HepG2 (cell line): ENCODE results near the gene PAXX. TPM values are rescaled to one million over a fixed set of nuclear protein-coding genes. Genes with fewer than 3 reads are reported as not detected.

Experiments used
- ATAC-seq: fragments of 200-7000 bp; cut with Tn5 transposase; 3 replicates; pipeline ENCODE4 v1.9.1; 2020; ENCODE audit warnings: mild to moderate bottlenecking, moderate library complexity
- BruUV-seq: library from RNA; stranded (reverse); fragments of 400-500 nt; replicated peaks from 2 replicates; lab custom pipeline; 2021; lab: Mats Ljungman, UMichigan
- CTCF ChIA-PET: fragments of 300-600 bp; formaldehyde crosslinking; extraction: SDS; loops from one replicate; lab custom pipeline; 2021; ENCODE audit warnings: low total read pairs, inconsistent platforms, low intra/inter-chr PET ratio; lab: Yijun Ruan, JAX
- POLR2A ChIA-PET: fragments of 350-600 bp; sonication (Branson Sonifier 250); formaldehyde crosslinking; loops from one replicate; lab custom pipeline; 2020; ENCODE audit warnings: antibody characterized with exemption, inconsistent platforms; lab: Yijun Ruan, JAX
- DNase-seq: peaks from one replicate; pipeline ENCODE4 v3.0.0-alpha.2; 2015; ENCODE audit warnings: low spot score
- FAIRE-seq: peaks from 3 replicates; lab custom pipeline; 2011; peaks lifted over from hg19 to GRCh38; lab: Jason Lieb, UNC
- H2AFZ ChIP-seq: one replicate; pipeline ENCODE4 v1.6.1; 2011; ENCODE audit warnings: low read length, inconsistent platforms
- H3K27ac ChIP-seq: fragments of 300-600 bp; 3 replicates; pipeline ENCODE4 v1.8.0; 2011; ENCODE audit warnings: mixed run types, mild to moderate bottlenecking, mixed read lengths, low read length, inconsistent platforms; ENCODE audit not compliant: insufficient read depth; ENCODE audit errors: extremely low read length
- H3K27me3 ChIP-seq, 2 experiments: fragments of 200-600 bp in 1 of 2; 2 replicates in 1 of 2; 3 replicates in 1 of 2; pipeline versions ENCODE4 v1.6.0 to v1.8.0; 2011; ENCODE audit warnings: low read length in 2 of 2, mild to moderate bottlenecking in 2 of 2, moderate library complexity in 2 of 2, inconsistent platforms in 1 of 2; ENCODE audit not compliant: insufficient read depth in 2 of 2, control insufficient read depth in 1 of 2
- H3K36me3 ChIP-seq, 2 experiments: fragments of 200-600 bp in 1 of 2; replicated peaks in 1 of 2; 2 replicates in 1 of 2; 3 replicates in 1 of 2; pipeline versions ENCODE4 v1.5.1 to v1.8.0; 2011; ENCODE audit warnings: low read length in 2 of 2, inconsistent platforms in 1 of 2; ENCODE audit not compliant: insufficient read depth in 2 of 2, control insufficient read depth in 1 of 2
- H3K4me1 ChIP-seq: 2 replicates; pipeline ENCODE4 v1.5.1; 2012; ENCODE audit warnings: low read length, inconsistent platforms; ENCODE audit not compliant: insufficient read depth
- H3K4me2 ChIP-seq: 2 replicates; pipeline ENCODE4 v1.6.0; 2011; ENCODE audit warnings: low read depth, low read length, inconsistent platforms
- H3K4me3 ChIP-seq, 3 experiments: fragments of 200-600 bp in 1 of 3; sonication (generic), shearing (Covaris generic) in 1 of 3; replicated peaks in 1 of 3; 2 replicates each; pipeline ENCODE4 v1.5.1; 2011 to 2016; ENCODE audit warnings: low read length in 3 of 3, inconsistent platforms in 2 of 3, low read depth in 2 of 3, mild to moderate bottlenecking in 2 of 3, control low read depth in 1 of 3, mixed read lengths in 1 of 3; ENCODE audit not compliant: insufficient read depth in 1 of 3
- H3K79me2 ChIP-seq: one replicate; pipeline ENCODE4 v1.6.1; 2011; ENCODE audit warnings: low read length, inconsistent platforms; ENCODE audit not compliant: insufficient read depth
- H3K9ac ChIP-seq: 2 replicates; pipeline ENCODE4 v1.6.0; 2011; ENCODE audit warnings: mild to moderate bottlenecking, low read depth, low read length, inconsistent platforms; ENCODE audit not compliant: insufficient read depth
- H3K9me3 ChIP-seq: 2 replicates; pipeline ENCODE4 v1.5.1; 2012; ENCODE audit warnings: mild to moderate bottlenecking, low read length
- H4K20me1 ChIP-seq: 2 replicates; pipeline ENCODE4 v1.6.0; 2011; ENCODE audit warnings: inconsistent platforms, mild to moderate bottlenecking, low read length, moderate library complexity; ENCODE audit not compliant: insufficient read depth
- EHMT2 ChIP-seq: fragments of 200-600 bp; sonication (generic); IDR thresholded peaks from 2 replicates; pipeline ENCODE4 v1.7.0; 2017; ENCODE audit warnings: antibody characterized with exemption, low read depth, low read length, borderline replicate concordance
- ELF3 ChIP-seq: IDR thresholded peaks from 2 replicates; pipeline ENCODE4 v1.6.1; 2016; ENCODE audit warnings: missing genetic modification reagents, missing compliant biosample characterization
- ETS1 ChIP-seq: sonication (generic); formaldehyde crosslinking; IDR thresholded peaks from 2 replicates; pipeline ENCODE4 v1.4.0; 2020; ENCODE audit warnings: missing genetic modification reagents
- FOXP4 ChIP-seq: sonication (generic); formaldehyde crosslinking; IDR thresholded peaks from 2 replicates; pipeline ENCODE4 v1.4.0; 2020; ENCODE audit warnings: missing genetic modification reagents
- TEAD3 ChIP-seq: optimal IDR thresholded peaks from 2 replicates; pipeline ENCODE3; 2016; ENCODE audit warnings: borderline replicate concordance
- ZFP90 ChIP-seq: sonication (generic); formaldehyde crosslinking; IDR thresholded peaks from 2 replicates; pipeline ENCODE4 v1.8.0; 2022; ENCODE audit warnings: missing genetic modification reagents, mild to moderate bottlenecking, inconsistent platforms, borderline replicate concordance
- ZNF124 ChIP-seq: sonication (generic); formaldehyde crosslinking; IDR thresholded peaks from 2 replicates; pipeline ENCODE4 v1.4.0; 2020; ENCODE audit warnings: missing genetic modification reagents
- ZNF205 ChIP-seq: IDR thresholded peaks from 2 replicates; pipeline ENCODE4 v1.6.1; 2018; ENCODE audit warnings: missing biosample characterization, missing genetic modification reagents
- ZNF235 ChIP-seq: sonication (generic); formaldehyde crosslinking; IDR thresholded peaks from 2 replicates; pipeline ENCODE4 v1.8.1; 2023; ENCODE audit warnings: mild to moderate bottlenecking, missing genetic modification reagents, borderline replicate concordance
- ZNF460 ChIP-seq: sonication (generic); formaldehyde crosslinking; IDR thresholded peaks from 2 replicates; pipeline ENCODE4 v1.5.1; 2020; ENCODE audit warnings: missing genetic modification reagents, mild to moderate bottlenecking, borderline replicate concordance
- ZNF530 ChIP-seq: sonication (generic); formaldehyde crosslinking; IDR thresholded peaks from 2 replicates; pipeline ENCODE4 v1.5.0; 2020; ENCODE audit warnings: low read depth, mild to moderate bottlenecking, missing genetic modification reagents
- ZNF768 ChIP-seq: sonication (generic); formaldehyde crosslinking; IDR thresholded peaks from 2 replicates; pipeline ENCODE4 v1.4.0; 2020; ENCODE audit warnings: missing genetic modification reagents
- ZNF891 ChIP-seq: sonication (generic); formaldehyde crosslinking; IDR thresholded peaks from 2 replicates; pipeline ENCODE4 v1.5.0; 2020; ENCODE audit warnings: mild to moderate bottlenecking, missing genetic modification reagents
- WGBS: methylation state at CpG from one replicate; pipeline ENCODE4 v1.1.6; 2017; ENCODE audit warnings: low lambda C conversion rate; 5-methylcytosine and 5-hydroxymethylcytosine counted together
- in situ Hi-C: cut with HindIII; loops from 2 replicates; pipeline ENCODE4 v1.10.0; 2017; ENCODE audit warnings: low pct_unique_long_range_greater_than_20kb; ENCODE audit not compliant: extremely low pct_ligation_motif_present
- intact Hi-C: fragments of 100-400 bp; cut with micrococcal nuclease; formaldehyde crosslinking; loops from one replicate; pipeline ENCODE4 v1.10.0; 2022; ENCODE audit not compliant: unreplicated experiment
- polyA plus RNA-seq, 8 experiments: library from polyadenylated mRNA; depleted of rRNA in 3 of 8; stranded (reverse) in 7 of 8; unstranded in 1 of 8; fragments of >200 nt; fragmentation: Illumina TruSeq in 4 of 8; extraction: Trizol in 4 of 8; gene quantifications; 2 replicates each; pipeline versions ENCODE4 v1.2.1 to v1.2.3, GENCODE V29; 2011 to 2016; ENCODE audit warnings: low read depth in 4 of 8, missing spikeins in 1 of 8, mixed read lengths in 1 of 8; ENCODE audit not compliant: insufficient read depth in 1 of 8
- total RNA-seq, 5 experiments: library from RNA; depleted of rRNA; stranded (reverse); fragments of >200 nt; fragmentation: Illumina TruSeq; extraction: Trizol; gene quantifications; 2 replicates each; pipeline ENCODE4 v1.2.3, GENCODE V29; 2016; ENCODE audit warnings: low read depth in 1 of 5
- TF ChIP-seq, protein P1 (sequence below): sonication (generic); formaldehyde crosslinking; IDR thresholded peaks from 2 replicates; pipeline ENCODE4 v1.5.0; 2020; ENCODE audit warnings: missing genetic modification reagents

PAXX gene
- total and polyA plus RNA-seq, 2 of the 13 experiments (the other 11 are each of a cell fraction or from before 2014, with no cell fraction given), result 14.0 to 31.9 TPM

DNA sequence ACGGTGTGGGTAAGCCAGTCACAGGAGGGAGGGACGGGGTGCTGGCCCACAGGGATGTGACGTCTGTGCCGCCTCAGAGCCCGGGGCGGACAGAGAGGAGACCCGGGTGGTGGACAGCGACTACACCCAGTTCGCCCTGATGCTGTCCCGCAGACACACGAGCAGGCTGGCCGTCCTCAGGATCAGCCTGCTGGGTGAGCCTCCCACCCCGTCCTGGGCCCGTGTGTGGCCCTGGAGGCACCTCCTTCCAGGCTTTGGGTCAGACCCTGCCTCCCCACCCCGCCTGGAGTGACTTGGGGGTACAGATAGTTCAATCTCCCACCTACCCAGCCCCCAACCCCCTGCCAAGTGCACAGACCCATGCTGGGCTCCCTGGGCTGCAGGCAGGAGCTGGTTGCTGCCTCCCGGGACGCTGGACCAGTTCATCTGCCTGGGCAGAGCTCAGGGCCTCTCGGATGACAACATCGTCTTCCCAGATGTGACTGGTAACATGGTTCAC is 38.4 kb upstream of the PAXX start:
- H3K27me3 ChIP-seq, result peaks cover 1 to 3% of the 10 kb centered on the region in 2 experiments; a peak in 1 of 5 replicates
- whole genome bisulfite sequencing, result 88% methylated on average over 5 of the region's 19 CpGs
- H3K9me3 ChIP-seq, result no peaks in the 10 kb centered on the region
- BruUV-seq, result no TSS peak
- H3K27ac ChIP-seq, result no peak overlapping the region
- peaks cover 5% of the 10 kb centered on the region for H3K79me2 ChIP-seq
- CTCF ChIA-PET, result no interaction called here
- H3K4me2 ChIP-seq, result no peak overlapping the region
- no peak overlapping the region for H3K4me3 ChIP-seq
- H3K9ac ChIP-seq, result no peak overlapping the region
- in situ Hi-C loops (no loop called here), intact Hi-C loops (no loop called here)
- no peak for FAIRE-seq
- no peaks in the 10 kb centered on the region for H4K20me1 ChIP-seq
- H3K36me3 ChIP-seq, result no peaks in the 10 kb centered on the region
- H3K4me1 ChIP-seq, result peaks cover 18% of the 10 kb centered on the region
- H2AFZ ChIP-seq, result no peak overlapping the region
- ATAC-seq, result no peak
- no peak for DNase-seq
- no peak for TF ChIP-seq ZNF124 (CRISPR knock-in tag)
- no peak for TF ChIP-seq ZNF235
- no peak for TF ChIP-seq EHMT2
- no peak for TF ChIP-seq ZNF205 (CRISPR knock-in tag)
- TF ChIP-seq ETS1, result no peak
- no peak for TF ChIP-seq ZFP90 (CRISPR knock-in tag)
- no peak for TF ChIP-seq ZNF768 (CRISPR knock-in tag)
- no peak for TF ChIP-seq ZNF460 (CRISPR knock-in tag)
- TF ChIP-seq ZNF530 (CRISPR knock-in tag), result no peak
- TF ChIP-seq FOXP4 (CRISPR knock-in tag), result no peak
- TF ChIP-seq, protein P1, sequence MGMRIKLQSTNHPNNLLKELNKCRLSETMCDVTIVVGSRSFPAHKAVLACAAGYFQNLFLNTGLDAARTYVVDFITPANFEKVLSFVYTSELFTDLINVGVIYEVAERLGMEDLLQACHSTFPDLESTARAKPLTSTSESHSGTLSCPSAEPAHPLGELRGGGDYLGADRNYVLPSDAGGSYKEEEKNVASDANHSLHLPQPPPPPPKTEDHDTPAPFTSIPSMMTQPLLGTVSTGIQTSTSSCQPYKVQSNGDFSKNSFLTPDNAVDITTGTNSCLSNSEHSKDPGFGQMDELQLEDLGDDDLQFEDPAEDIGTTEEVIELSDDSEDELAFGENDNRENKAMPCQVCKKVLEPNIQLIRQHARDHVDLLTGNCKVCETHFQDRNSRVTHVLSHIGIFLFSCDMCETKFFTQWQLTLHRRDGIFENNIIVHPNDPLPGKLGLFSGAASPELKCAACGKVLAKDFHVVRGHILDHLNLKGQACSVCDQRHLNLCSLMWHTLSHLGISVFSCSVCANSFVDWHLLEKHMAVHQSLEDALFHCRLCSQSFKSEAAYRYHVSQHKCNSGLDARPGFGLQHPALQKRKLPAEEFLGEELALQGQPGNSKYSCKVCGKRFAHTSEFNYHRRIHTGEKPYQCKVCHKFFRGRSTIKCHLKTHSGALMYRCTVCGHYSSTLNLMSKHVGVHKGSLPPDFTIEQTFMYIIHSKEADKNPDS (CRISPR knock-in tag), result no peak
- no peak for TF ChIP-seq ZNF891 (CRISPR knock-in tag)
- TF ChIP-seq ELF3 (CRISPR knock-in tag), result no peak
- no peak for TF ChIP-seq TEAD3 (CRISPR knock-in tag)
- POLR2A ChIA-PET, result no interaction called here
